HG02610 (cell line): Measurements from ENCODE around the gene CANT1.

Experiments
- ATAC-seq: cut with Tn5 transposase; IDR thresholded peaks from one replicate; pipeline ENCODE4 v1.9.1; 2021; ENCODE audit warnings: mild to moderate bottlenecking, moderate library complexity; ENCODE audit not compliant: unreplicated experiment

Gene CANT1

GRCh38 chr17:78997231-78997741 lies 12.3 kb downstream of the CANT1 start:
- no peak for ATAC-seq

GRCh38 chr17:78996781-78997201 lies 12.8 kb downstream of the CANT1 start:
- no peak for ATAC-seq

- ATAC-seq: no peak
Observed at GRCh38 chr17:78995761-78996451, 13.7 kb downstream of the CANT1 start.

GRCh38 chr17:78995022-78995760 lies 14.4 kb downstream of the CANT1 start:
- no peak for ATAC-seq

- ATAC-seq: no peak
Observed at GRCh38 chr17:78993981-78994671, 15.4 kb downstream of the CANT1 start.

GRCh38 chr17:78993241-78993956 lies 16.2 kb downstream of the CANT1 start:
- no peak for ATAC-seq

- no peak for ATAC-seq
Observed at GRCh38 chr17:78992542-78993212, 16.9 kb downstream of the CANT1 start.

- ATAC-seq: no peak
Observed at GRCh38 chr17:78991906-78992532, 17.5 kb downstream of the CANT1 start.

- no peak for ATAC-seq
Observed at GRCh38 chr17:78991017-78991738, 18.4 kb downstream of the CANT1 start.

GRCh38 chr17:78990349-78991016 lies 19.1 kb downstream of the CANT1 start:
- no peak for ATAC-seq

GRCh38 chr17:78988152-78988551 lies 21.4 kb downstream of the CANT1 start:
- ATAC-seq: no peak

- no peak for ATAC-seq
Observed at GRCh38 chr17:78986649-78987328, 22.8 kb downstream of the CANT1 start.

GRCh38 chr17:78986048-78986648 lies 23.4 kb downstream of the CANT1 start:
- ATAC-seq: no peak

- ATAC-seq: no peak
Observed at GRCh38 chr17:78985395-78985794, 24.2 kb downstream of the CANT1 start.

- no peak for ATAC-seq
Observed at GRCh38 chr17:78981010-78981888, 28.3 kb downstream of the CANT1 start.

GRCh38 chr17:78980624-78980972 lies 29.0 kb downstream of the CANT1 start:
- no peak for ATAC-seq
